Measurements from ENCODE around the gene TACR1.

DNA sequence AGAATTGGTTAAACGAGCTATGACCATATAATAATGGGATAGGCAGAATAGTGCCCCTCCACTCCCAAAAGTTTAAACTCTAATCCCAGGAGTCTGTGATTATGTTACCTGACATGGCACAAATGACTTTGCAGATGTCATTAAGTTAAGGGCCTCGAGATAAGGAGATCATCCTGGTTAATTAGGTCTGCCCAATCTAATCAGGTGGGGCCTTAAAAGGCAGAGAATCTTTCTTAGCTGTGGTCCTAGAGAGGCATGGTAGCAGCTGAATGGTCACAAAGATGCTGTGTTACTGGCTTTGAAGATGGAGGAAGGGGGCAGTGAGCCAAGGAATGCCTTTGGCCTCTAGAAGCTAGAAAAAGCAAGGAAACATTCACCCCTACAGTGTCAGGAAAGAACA lies 31.1 kb downstream of the TACR1 start:
- TF ChIP-seq ZUFSP (CRISPR knock-in tag; IDR thresholded peaks at IDR 0.05; ENCODE audit: borderline replicate concordance), result no peak
- no peak for TF ChIP-seq ATF2 (CRISPR knock-in tag; IDR thresholded peaks at IDR 0.05)
- TF ChIP-seq MAZ (IDR thresholded peaks at IDR 0.05; ENCODE audit: borderline replicate concordance, low read depth, low read length), result no peak
- no peak for TF ChIP-seq MAZ (CRISPR knock-in tag; IDR thresholded peaks at IDR 0.05; ENCODE audit: low read depth)
- no peak for TF ChIP-seq IKZF1 (IDR thresholded peaks at IDR 0.05)
- no peak for TF ChIP-seq KDM5B (CRISPR knock-in tag; IDR thresholded peaks at IDR 0.05; ENCODE audit: borderline replicate concordance)
- no peak for TF ChIP-seq PHF20 (CRISPR knock-in tag; IDR thresholded peaks at IDR 0.05)
